Calu3 (cell line): ENCODE results near the gene GPRC5B. TPM values are rescaled to one million over a fixed set of nuclear protein-coding genes. Genes with fewer than 3 reads are reported as not detected.

Experiments used
- BruUV-seq: library from RNA; stranded (reverse); fragments of 400-500 nt; replicated peaks from 2 replicates; lab custom pipeline; 2021; lab: Mats Ljungman, UMichigan
- CTCF ChIA-PET: fragments of 300-600 bp; sonication (Branson Sonifier 250); formaldehyde crosslinking; loops from one replicate; lab custom pipeline; 2022; ENCODE audit warnings: antibody characterized with exemption; lab: Charles Lee
- DNase-seq: peaks from one replicate; pipeline ENCODE4 v3.0.0; 2022
- H3K27ac Mint-ChIP-seq: one replicate; pipeline ENCODE4 v1.8.0; 2022; ENCODE audit warnings: mixed read lengths; ENCODE audit not compliant: unreplicated experiment
- H3K27me3 Mint-ChIP-seq: one replicate; pipeline ENCODE4 v1.8.0; 2022; ENCODE audit warnings: mixed read lengths; ENCODE audit not compliant: unreplicated experiment
- H3K36me3 Mint-ChIP-seq: one replicate; pipeline ENCODE4 v1.8.0; 2022; ENCODE audit warnings: mild to moderate bottlenecking, moderate library complexity, mixed read lengths; ENCODE audit not compliant: insufficient read depth, unreplicated experiment
- H3K4me1 Mint-ChIP-seq: one replicate; pipeline ENCODE4 v1.8.0; 2022; ENCODE audit warnings: mild to moderate bottlenecking, low read depth, mixed read lengths; ENCODE audit not compliant: unreplicated experiment
- H3K4me3 Mint-ChIP-seq: one replicate; pipeline ENCODE4 v1.8.0; 2022; ENCODE audit warnings: mild to moderate bottlenecking, low read depth, moderate library complexity, mixed read lengths; ENCODE audit not compliant: unreplicated experiment
- H3K9me3 Mint-ChIP-seq: one replicate; pipeline ENCODE4 v1.8.0; 2022; ENCODE audit warnings: low read depth, mixed read lengths; ENCODE audit not compliant: unreplicated experiment
- intact Hi-C: fragments of 100-400 bp; cut with micrococcal nuclease; formaldehyde crosslinking; loops from one replicate; pipeline ENCODE4 v1.10.0; 2022; ENCODE audit not compliant: unreplicated experiment
- total RNA-seq: library from RNA; stranded (reverse); gene quantifications from 2 replicates; pipeline ENCODE4 v1.2.3, GENCODE V29; 2022
- TF ChIP-seq, protein P1 (sequence below): fragments of 200-600 bp; IDR thresholded peaks from one replicate; pipeline ENCODE4 v1.8.0; 2022; ENCODE audit warnings: antibody characterized with exemption; ENCODE audit not compliant: unreplicated experiment

Gene GPRC5B
- total RNA-seq, 1 experiment from 2014 or later = 294 TPM

DNA sequence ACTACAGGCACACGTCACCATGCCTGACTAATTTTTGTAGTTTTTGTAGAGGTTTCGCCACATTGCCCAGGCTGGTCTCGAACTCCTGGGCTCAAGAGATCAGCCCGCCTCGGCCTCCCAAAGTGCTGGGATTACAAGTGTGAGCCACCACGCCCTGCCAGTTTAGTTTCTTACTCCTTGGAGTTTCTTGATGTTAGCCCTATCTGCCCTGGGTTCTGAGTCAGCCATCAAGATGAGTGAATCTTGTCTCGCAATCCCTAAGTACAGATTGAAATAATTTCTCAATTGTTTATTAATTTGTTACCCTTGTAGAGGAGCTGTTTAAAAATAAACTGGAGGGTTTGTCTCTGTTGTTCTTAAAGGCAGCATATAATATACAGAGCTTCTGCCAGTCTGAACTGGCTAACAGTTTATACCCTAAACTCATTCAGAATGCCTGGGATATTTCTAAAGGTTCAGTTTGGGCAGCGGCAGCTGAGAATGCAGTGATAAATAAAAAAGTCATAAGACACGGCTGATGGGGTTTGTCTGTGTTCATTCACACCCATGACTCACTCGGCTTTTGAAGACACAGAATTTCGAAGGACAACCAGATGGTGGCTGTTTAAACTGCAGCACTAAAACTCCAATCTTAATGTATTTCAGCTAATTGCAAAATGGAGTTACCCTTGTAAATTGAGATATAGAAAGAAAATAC is 39.6 kb downstream of the GPRC5B start:
- CTCF ChIA-PET = no interaction called here
- H3K36me3 Mint-ChIP-seq = no peaks in the 10 kb centered on the region
- no peak overlapping the region for H3K4me3 Mint-ChIP-seq
- intact Hi-C loops = no loop called here
- no TSS peak for BruUV-seq
- H3K9me3 Mint-ChIP-seq = no peaks in the 10 kb centered on the region
- H3K4me1 Mint-ChIP-seq = no peaks in the 10 kb centered on the region
- no peak overlapping the region for H3K27ac Mint-ChIP-seq
- H3K27me3 Mint-ChIP-seq = no peaks in the 10 kb centered on the region
- no peak for DNase-seq
- TF ChIP-seq, protein P1, sequence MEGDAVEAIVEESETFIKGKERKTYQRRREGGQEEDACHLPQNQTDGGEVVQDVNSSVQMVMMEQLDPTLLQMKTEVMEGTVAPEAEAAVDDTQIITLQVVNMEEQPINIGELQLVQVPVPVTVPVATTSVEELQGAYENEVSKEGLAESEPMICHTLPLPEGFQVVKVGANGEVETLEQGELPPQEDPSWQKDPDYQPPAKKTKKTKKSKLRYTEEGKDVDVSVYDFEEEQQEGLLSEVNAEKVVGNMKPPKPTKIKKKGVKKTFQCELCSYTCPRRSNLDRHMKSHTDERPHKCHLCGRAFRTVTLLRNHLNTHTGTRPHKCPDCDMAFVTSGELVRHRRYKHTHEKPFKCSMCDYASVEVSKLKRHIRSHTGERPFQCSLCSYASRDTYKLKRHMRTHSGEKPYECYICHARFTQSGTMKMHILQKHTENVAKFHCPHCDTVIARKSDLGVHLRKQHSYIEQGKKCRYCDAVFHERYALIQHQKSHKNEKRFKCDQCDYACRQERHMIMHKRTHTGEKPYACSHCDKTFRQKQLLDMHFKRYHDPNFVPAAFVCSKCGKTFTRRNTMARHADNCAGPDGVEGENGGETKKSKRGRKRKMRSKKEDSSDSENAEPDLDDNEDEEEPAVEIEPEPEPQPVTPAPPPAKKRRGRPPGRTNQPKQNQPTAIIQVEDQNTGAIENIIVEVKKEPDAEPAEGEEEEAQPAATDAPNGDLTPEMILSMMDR = no peak

DNA sequence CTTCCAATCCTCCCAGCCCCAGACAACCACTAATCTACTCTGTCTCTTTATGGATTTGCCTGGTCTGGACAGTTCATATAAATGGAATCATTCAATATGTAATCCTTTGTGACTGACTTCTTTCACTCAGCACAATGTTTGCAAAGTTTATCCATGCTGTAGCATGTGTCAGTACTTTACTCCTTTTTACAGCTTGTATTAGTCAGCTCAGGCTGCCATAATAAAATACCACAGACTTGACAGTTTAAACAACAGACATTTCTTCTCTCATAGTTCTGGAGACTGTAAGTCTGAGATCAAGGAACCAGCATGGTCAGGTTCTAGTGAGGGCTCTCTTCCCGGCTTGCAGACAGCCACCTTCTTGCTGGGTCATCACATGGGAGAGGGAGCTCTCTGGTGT is 41.3 kb downstream of the GPRC5B start:
- intact Hi-C loops = no loop called here
- Mint-ChIP-seq H3K27ac (no peak overlapping the region), H3K36me3 (no peaks in the 10 kb centered on the region), H3K4me3 (no peak overlapping the region), H3K9me3 (no peaks in the 10 kb centered on the region), H3K4me1 (no peaks in the 10 kb centered on the region), H3K27me3 (no peaks in the 10 kb centered on the region)
- BruUV-seq = no TSS peak
- no peak for DNase-seq
- TF ChIP-seq, protein P1 = no peak
- CTCF ChIA-PET = no interaction called here

DNA sequence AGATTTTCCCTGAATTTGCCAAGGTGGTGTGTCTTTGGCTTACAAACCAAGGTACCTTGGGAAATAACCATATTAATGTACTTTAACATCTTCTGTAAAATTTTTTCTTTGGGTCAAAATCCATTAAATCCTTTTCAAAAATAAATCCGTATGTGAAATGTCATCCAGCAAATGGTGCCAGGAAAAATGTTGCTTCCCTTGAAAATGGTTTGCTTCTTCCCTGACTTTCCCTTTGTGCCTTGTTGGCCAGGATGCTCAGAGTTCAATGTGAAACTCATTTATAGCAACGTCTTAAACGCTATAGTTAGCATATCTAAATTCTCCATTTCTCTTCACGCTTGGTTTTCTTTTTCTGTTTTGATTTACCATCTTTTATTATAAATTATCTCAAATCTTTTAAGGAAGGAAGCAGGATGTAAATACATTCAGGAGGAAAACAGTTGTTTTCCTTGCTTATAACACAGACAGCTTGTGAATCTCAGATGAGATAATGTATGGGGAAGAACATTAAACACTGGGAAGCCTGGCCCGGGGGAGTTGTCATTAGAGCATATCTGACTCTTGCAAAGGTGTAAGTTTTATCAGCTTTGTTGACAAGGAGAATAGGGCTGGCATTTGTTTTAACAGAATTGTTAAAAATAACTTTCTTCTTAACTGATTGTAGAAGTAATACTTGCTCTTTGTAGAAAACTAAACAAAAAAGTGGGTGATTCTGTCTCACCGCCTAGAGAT is 42.1 kb downstream of the GPRC5B start:
- Mint-ChIP-seq H3K27ac (no peak overlapping the region), H3K4me1 (no peaks in the 10 kb centered on the region), H3K36me3 (no peaks in the 10 kb centered on the region), H3K4me3 (no peak overlapping the region), H3K27me3 (no peaks in the 10 kb centered on the region), H3K9me3 (no peaks in the 10 kb centered on the region)
- CTCF ChIA-PET = no interaction called here
- DNase-seq = no peak
- TF ChIP-seq, protein P1 = no peak
- BruUV-seq = no TSS peak
- intact Hi-C loops = no loop called here

DNA sequence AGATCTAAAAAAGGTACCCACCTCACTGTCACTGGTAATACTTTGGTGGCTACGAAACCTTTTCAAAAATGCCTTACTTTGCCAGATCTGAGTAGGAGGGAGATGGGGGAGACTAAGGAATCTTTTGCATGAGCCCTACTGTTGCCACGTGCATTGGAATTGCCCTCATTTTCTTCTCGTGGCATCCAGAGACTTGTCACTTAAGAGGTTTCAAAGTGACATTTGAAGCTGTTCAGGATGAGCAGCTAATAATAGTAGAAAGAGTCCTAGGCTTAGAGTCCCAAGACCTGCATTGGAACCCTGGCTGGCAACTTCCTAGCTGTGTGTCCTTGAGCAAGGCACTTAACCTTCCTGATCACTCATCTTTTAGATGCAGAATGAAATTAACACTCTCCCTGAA is 43.5 kb downstream of the GPRC5B start:
- no peaks in the 10 kb centered on the region for H3K9me3 Mint-ChIP-seq
- BruUV-seq = no TSS peak
- TF ChIP-seq, protein P1 = no peak
- intact Hi-C loops = no loop called here
- no peaks in the 10 kb centered on the region for H3K27me3 Mint-ChIP-seq
- no peak overlapping the region for H3K4me3 Mint-ChIP-seq
- H3K36me3 Mint-ChIP-seq = no peaks in the 10 kb centered on the region
- no peak for DNase-seq
- CTCF ChIA-PET = no interaction called here
- H3K4me1 Mint-ChIP-seq = no peaks in the 10 kb centered on the region
- H3K27ac Mint-ChIP-seq = no peak overlapping the region
